ENCODE measurements around the gene TRIP10. TPM values are rescaled to one million over a fixed set of nuclear protein-coding genes. Genes with fewer than 3 reads are reported as not detected.

The TRIP10 gene
- total and polyA plus RNA-seq, 10 of the 15 experiments (the other 5 are each of a cell fraction or from before 2014, with no cell fraction given) = 0.79 to 54.5 (median 32.5) TPM

- TF ChIP-seq RFX5 (IDR thresholded peaks at IDR 0.05; ENCODE audit: low read depth, low read length) (no peak), TARDBP (IDR thresholded peaks at IDR 0.05; ENCODE audit: borderline replicate concordance) (peak; percentile 83), SMAD1 (IDR thresholded peaks at IDR 0.05; ENCODE audit: low read depth, partially characterized antibody) (peak; percentile 82), PAX8 (IDR thresholded peaks at IDR 0.05) (no peak), ATF2 (IDR thresholded peaks at IDR 0.05; ENCODE audit: low read length) (no peak), GATAD2B (conservative IDR thresholded peaks at IDR 0.05; ENCODE audit: low read depth) (no peak; the same call in none of the 2 replicates), POLR2AphosphoS5 (IDR thresholded peaks at IDR 0.05; ENCODE audit: low read length) (no peak), FOXM1 (IDR thresholded peaks at IDR 0.05; ENCODE audit: low read depth, low read length) (no peak), NR2C1 (IDR thresholded peaks at IDR 0.05) (peak; percentile 94), BCL3 (IDR thresholded peaks at IDR 0.05; ENCODE audit: borderline replicate concordance, insufficient read depth, low read depth, low read length, poor library complexity, severe bottlenecking) (no peak), RBBP5 (conservative IDR thresholded peaks at IDR 0.05) (no peak), CTCF (IDR thresholded peaks at IDR 0.05 in 2 of 3, conservative IDR thresholded peaks at IDR 0.05 in 1 of 3; ENCODE audit: control insufficient read depth in 2 of 3, extremely low read depth in 1 of 3, insufficient read depth in 1 of 3, low read depth in 3 of 3, low read length in 3 of 3) (peak; percentile 75 to 92 (median 78)), RAD21 (IDR thresholded peaks at IDR 0.05; ENCODE audit: insufficient read depth, low read depth, low read length) (peak; percentile 89), POU2F2 (IDR thresholded peaks at IDR 0.05; ENCODE audit: borderline replicate concordance, low read depth, low read length) (peak; percentile 22; the same call in 1 of the 3 replicates), KDM1A (IDR thresholded peaks at IDR 0.05; ENCODE audit: borderline replicate concordance) (no peak), YY1 (IDR thresholded peaks at IDR 0.05; ENCODE audit: low read depth, low read length) (peak; percentile 86), STAT3 (IDR thresholded peaks at IDR 0.05; ENCODE audit: low read depth, low read length) (no peak), ZBTB4 (CRISPR knock-in tag; IDR thresholded peaks at IDR 0.05) (no peak), ZNF24 (IDR thresholded peaks at IDR 0.05) (no peak)
Observed at GRCh38 chr19:6737873-6738786, 1.4 kb upstream of the TRIP10 start (continued).

All from GM12878 (cell line).